HUES6 (cell line): Measurements from ENCODE around the gene RAMACL.
A peak's percentile ranks its signal among the peaks of the same experiment; 100 is the strongest.

Experiments used
- H3K27ac ChIP-seq: 2 replicates; pipeline ENCODE4 v1.7.0; 2013; ENCODE audit warnings: low read depth, mild to moderate bottlenecking, low read length, inconsistent platforms
- H3K27me3 ChIP-seq: 2 replicates; pipeline ENCODE4 v1.6.1; 2013; ENCODE audit warnings: low read length; ENCODE audit not compliant: control insufficient read depth, insufficient read depth
- H3K36me3 ChIP-seq: 2 replicates; pipeline ENCODE4 v1.6.1; 2013; ENCODE audit warnings: low read length; ENCODE audit not compliant: control insufficient read depth, insufficient read depth
- H3K4me1 ChIP-seq: 2 replicates; pipeline ENCODE4 v1.6.1; 2013; ENCODE audit warnings: low read length; ENCODE audit not compliant: control insufficient read depth, insufficient read depth
- H3K4me3 ChIP-seq: 2 replicates; pipeline ENCODE4 v1.5.1; 2013; ENCODE audit warnings: low read depth, low read length
- H3K9ac ChIP-seq: one replicate; pipeline ENCODE4 v1.6.1; 2013; ENCODE audit warnings: mild to moderate bottlenecking, low read length
- H3K9me3 ChIP-seq: 2 replicates; pipeline ENCODE4 v1.6.1; 2013; ENCODE audit warnings: low read depth, low read length; ENCODE audit not compliant: control insufficient read depth, insufficient read depth

Gene RAMACL

GRCh38 chr6:166551754-166552495 is 34.6 kb downstream of the RAMACL start:
- H3K9ac ChIP-seq = no peak overlapping the region
- no peak overlapping the region for H3K4me3 ChIP-seq
- H3K27me3 ChIP-seq = no peaks in the 10 kb centered on the region
- H3K4me1 ChIP-seq = peaks cover 16% of the 10 kb centered on the region
- H3K36me3 ChIP-seq = no peaks in the 10 kb centered on the region
- no peak overlapping the region for H3K27ac ChIP-seq
- no peaks in the 10 kb centered on the region for H3K9me3 ChIP-seq

- H3K4me1 ChIP-seq = peaks cover 17% of the 10 kb centered on the region
- H3K36me3 ChIP-seq = no peaks in the 10 kb centered on the region
- H3K9ac ChIP-seq = no peak overlapping the region
- no peaks in the 10 kb centered on the region for H3K9me3 ChIP-seq
- no peak overlapping the region for H3K27ac ChIP-seq
- H3K4me3 ChIP-seq = no peak overlapping the region
- no peaks in the 10 kb centered on the region for H3K27me3 ChIP-seq
These were observed 39.8 kb downstream of the RAMACL start for GRCh38 chr6:166546653-166547052.

GRCh38 chr6:166545156-166546034 is 41.1 kb downstream of the RAMACL start:
- Histone ChIP-seq H3K4me3 (no peak overlapping the region), H3K27ac (no peak overlapping the region), H3K9ac (no peak overlapping the region), H3K9me3 (no peaks in the 10 kb centered on the region), H3K36me3 (no peaks in the 10 kb centered on the region), H3K27me3 (no peaks in the 10 kb centered on the region), H3K4me1 (peaks cover 22% of the 10 kb centered on the region)

GRCh38 chr6:166544296-166544605 is 42.2 kb downstream of the RAMACL start:
- H3K9ac ChIP-seq = no peak overlapping the region
- no peaks in the 10 kb centered on the region for H3K27me3 ChIP-seq
- no peak overlapping the region for H3K27ac ChIP-seq
- H3K9me3 ChIP-seq = no peaks in the 10 kb centered on the region
- H3K36me3 ChIP-seq = no peaks in the 10 kb centered on the region
- no peak overlapping the region for H3K4me3 ChIP-seq
- peaks cover 30% of the 10 kb centered on the region for H3K4me1 ChIP-seq

- Histone ChIP-seq H3K4me1 (peaks cover 30% of the 10 kb centered on the region), H3K36me3 (no peaks in the 10 kb centered on the region), H3K27ac (no peak overlapping the region), H3K4me3 (no peak overlapping the region), H3K9me3 (no peaks in the 10 kb centered on the region), H3K9ac (no peak overlapping the region), H3K27me3 (no peaks in the 10 kb centered on the region)
These were observed 42.7 kb downstream of the RAMACL start for GRCh38 chr6:166543603-166544295.

DNA sequence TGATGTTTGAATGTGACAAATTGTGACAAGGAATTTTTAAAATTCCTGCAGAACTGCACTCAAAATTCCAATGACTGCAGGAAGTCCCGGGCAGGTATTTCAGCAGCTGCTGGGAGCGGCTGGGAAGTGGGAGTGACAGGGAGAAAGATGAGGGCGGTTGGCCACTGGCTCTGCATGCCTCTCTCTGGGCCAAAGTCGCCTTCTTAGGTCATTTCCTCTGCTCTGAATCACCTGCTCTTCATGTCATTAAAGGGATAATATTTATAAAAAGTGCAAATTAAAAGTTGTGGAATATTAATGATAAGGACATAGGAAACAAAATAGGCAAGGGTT is 43.9 kb downstream of the RAMACL start:
- no peak overlapping the region for H3K4me3 ChIP-seq
- no peaks in the 10 kb centered on the region for H3K36me3 ChIP-seq
- H3K4me1 ChIP-seq = peaks cover 30% of the 10 kb centered on the region
- no peak overlapping the region for H3K9ac ChIP-seq
- no peaks in the 10 kb centered on the region for H3K27me3 ChIP-seq
- no peak overlapping the region for H3K27ac ChIP-seq
- no peaks in the 10 kb centered on the region for H3K9me3 ChIP-seq

GRCh38 chr6:166541876-166542579 is 44.5 kb downstream of the RAMACL start:
- Histone ChIP-seq H3K9me3 (no peaks in the 10 kb centered on the region), H3K9ac (no peak overlapping the region), H3K4me3 (no peak overlapping the region), H3K36me3 (no peaks in the 10 kb centered on the region), H3K27ac (peak overlapping the region; percentile 23; the same call in 1 of the 2 replicates), H3K4me1 (peaks cover 30% of the 10 kb centered on the region), H3K27me3 (no peaks in the 10 kb centered on the region)

DNA sequence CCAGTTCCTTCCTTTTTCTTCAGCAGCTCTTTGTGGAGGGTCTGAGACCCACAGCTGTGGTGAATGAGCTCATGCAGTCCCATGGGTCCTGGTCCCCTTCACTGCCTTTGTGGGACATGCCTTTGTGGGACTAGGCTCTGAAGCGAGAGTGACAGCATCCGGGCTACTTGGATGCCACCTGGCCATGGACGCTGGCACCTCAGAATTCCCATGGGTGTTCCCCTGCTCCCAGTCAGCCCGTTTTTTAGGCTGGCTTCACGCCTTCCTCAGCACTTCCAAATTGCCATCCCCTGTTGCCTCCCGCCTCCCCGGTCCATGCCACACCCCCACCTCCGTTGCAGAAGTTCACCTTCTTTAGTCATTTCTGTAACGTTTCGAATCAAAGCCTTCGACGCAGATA is 45.1 kb downstream of the RAMACL start:
- Histone ChIP-seq H3K4me1 (peaks cover 30% of the 10 kb centered on the region), H3K9ac (no peak overlapping the region), H3K4me3 (no peak overlapping the region), H3K36me3 (no peaks in the 10 kb centered on the region), H3K9me3 (no peaks in the 10 kb centered on the region), H3K27me3 (no peaks in the 10 kb centered on the region), H3K27ac (no peak overlapping the region)

DNA sequence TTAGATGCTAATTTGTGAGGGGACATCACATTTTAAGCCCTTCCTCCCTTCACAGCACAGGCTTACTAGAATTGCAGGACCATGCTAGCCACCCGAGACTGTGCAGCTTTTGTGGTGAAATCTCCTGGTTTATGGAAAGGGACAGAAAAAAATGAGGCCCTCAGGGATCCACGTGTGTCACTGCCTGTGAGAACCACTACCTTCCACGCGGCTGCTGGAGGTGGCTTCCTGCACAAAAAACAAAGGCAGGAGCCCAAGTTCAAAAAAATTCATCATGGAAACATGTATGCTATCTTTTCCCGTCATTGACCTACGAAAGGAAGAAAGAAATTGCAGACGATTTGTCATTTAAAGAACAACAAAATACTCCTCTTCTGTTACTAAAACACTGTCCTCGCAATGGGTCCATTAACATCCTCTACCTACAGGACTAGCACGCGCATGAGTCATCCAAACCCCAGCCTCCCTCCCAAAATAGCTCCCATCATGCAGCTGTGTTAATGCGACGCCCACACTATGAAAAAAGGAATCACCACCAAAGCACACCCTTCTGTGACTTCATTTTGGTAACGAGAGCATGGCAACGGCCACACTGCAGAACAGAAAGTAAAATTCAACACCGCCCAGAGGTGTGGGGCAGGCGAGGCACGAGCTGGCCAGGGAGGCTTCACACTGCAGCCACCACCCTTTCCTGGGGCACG is 45.7 kb downstream of the RAMACL start:
- no peak overlapping the region for H3K9ac ChIP-seq

DNA sequence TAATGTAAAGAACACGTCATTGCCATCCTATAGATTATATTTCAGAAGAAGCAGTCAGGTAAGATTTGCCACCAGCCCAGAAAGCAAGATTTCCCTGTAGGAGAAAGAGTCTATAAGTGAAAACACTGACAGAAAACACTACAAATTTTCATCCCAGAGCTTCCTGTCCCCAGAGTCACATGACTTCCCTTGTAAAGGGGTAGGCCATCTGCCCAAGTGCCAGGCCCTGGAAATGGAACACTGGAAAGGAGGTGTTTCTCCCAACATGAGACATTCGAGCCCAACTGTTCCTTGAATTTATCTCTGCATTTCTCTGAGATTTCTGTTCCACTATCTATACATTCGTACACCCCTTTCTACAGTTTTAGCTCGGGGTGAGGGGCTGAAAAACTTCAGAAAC is 46.9 kb downstream of the RAMACL start:
- H3K9me3 ChIP-seq = no peaks in the 10 kb centered on the region
- no peaks in the 10 kb centered on the region for H3K27me3 ChIP-seq
- H3K36me3 ChIP-seq = no peaks in the 10 kb centered on the region
- H3K27ac ChIP-seq = no peak overlapping the region
- no peak overlapping the region for H3K4me3 ChIP-seq
- peaks cover 30% of the 10 kb centered on the region for H3K4me1 ChIP-seq
- no peak overlapping the region for H3K9ac ChIP-seq

More for the DNA sequence above, 45.7 kb downstream of the RAMACL start:
- Histone ChIP-seq H3K36me3 (no peaks in the 10 kb centered on the region), H3K4me1 (peaks cover 30% of the 10 kb centered on the region), H3K27ac (no peak overlapping the region), H3K9me3 (no peaks in the 10 kb centered on the region), H3K4me3 (no peak overlapping the region), H3K27me3 (no peaks in the 10 kb centered on the region)
